Spinal cord (tissue), 10 donors: Measurements from ENCODE around the gene DBN1. TPM values are rescaled to one million over a fixed set of nuclear protein-coding genes. Genes with fewer than 3 reads are reported as not detected.
"Not testable (repeated sequence)": the region's sequence is repeated elsewhere in the genome, so short reads cannot be mapped to it uniquely, and the experiment has no call there.

Experiments used
- DNase-seq, 6 donors: peaks; one replicate each; pipeline versions ENCODE4 v3.0.0 to v3.0.0-alpha.2; 2013 to 2015; ENCODE audit warnings: low spot score in 6 of 6, low read depth in 4 of 6
- H3K27ac ChIP-seq: one replicate; pipeline ENCODE4 v1.5.1; 2013; ENCODE audit warnings: low read depth, low read length, control low read depth
- H3K27me3 ChIP-seq: one replicate; pipeline ENCODE4 v1.6.1; 2013; ENCODE audit warnings: low read length; ENCODE audit not compliant: control insufficient read depth, insufficient read depth
- H3K36me3 ChIP-seq: one replicate; pipeline ENCODE4 v1.6.1; 2013; ENCODE audit warnings: low read length; ENCODE audit not compliant: control insufficient read depth, insufficient read depth
- H3K4me1 ChIP-seq: one replicate; pipeline ENCODE4 v1.6.1; 2013; ENCODE audit warnings: low read length; ENCODE audit not compliant: control insufficient read depth, insufficient read depth
- H3K4me3 ChIP-seq: one replicate; pipeline ENCODE4 v1.5.1; 2013; ENCODE audit warnings: low read depth, low read length, control low read depth
- H3K9me3 ChIP-seq: one replicate; pipeline ENCODE4 v1.6.1; 2013; ENCODE audit warnings: low read length; ENCODE audit not compliant: control insufficient read depth, insufficient read depth
- WGBS: methylation state at CpG from one replicate; pipeline ENCODE4 v1.1.5; 2013; ENCODE audit warnings: missing lambda C conversion rate; ENCODE audit not compliant: insufficient coverage; 5-methylcytosine and 5-hydroxymethylcytosine counted together
- polyA plus RNA-seq, 2 donors: library from polyadenylated mRNA; unstranded; fragments of 120-200 nt; gene quantifications; one replicate each; pipeline ENCODE4 v1.2.1, GENCODE V29; 2013; ENCODE audit not compliant: insufficient read length in 2 of 2
- total RNA-seq, 2 donors: library from RNA; depleted of rRNA in 1 of 2; stranded (reverse); fragments of 120-200 nt in 1 of 2; fragments of >200 nt in 1 of 2; gene quantifications; one replicate each; pipeline versions ENCODE4 v1.2.3 to v1.2.4, GENCODE V29; 2013 to 2014
- donor health status: healthy.

Gene DBN1
- total and polyA plus RNA-seq, 4 donors, result 49.6 to 273 (median 173) TPM

- H3K27me3 ChIP-seq, result no peaks in the 10 kb centered on the region
- peaks cover 78% of the 10 kb centered on the region for H3K36me3 ChIP-seq
- no peak overlapping the region for H3K27ac ChIP-seq
- no peak overlapping the region for H3K4me3 ChIP-seq
- no peaks in the 10 kb centered on the region for H3K9me3 ChIP-seq
- peaks cover 58% of the 10 kb centered on the region for H3K4me1 ChIP-seq
- WGBS, result 93% methylated on average over 51 of the region's 54 CpGs
- no peak for DNase-seq
Measured at GRCh38 chr5:177491983-177492746, 18.7 kb upstream of the DBN1 start.

DNA sequence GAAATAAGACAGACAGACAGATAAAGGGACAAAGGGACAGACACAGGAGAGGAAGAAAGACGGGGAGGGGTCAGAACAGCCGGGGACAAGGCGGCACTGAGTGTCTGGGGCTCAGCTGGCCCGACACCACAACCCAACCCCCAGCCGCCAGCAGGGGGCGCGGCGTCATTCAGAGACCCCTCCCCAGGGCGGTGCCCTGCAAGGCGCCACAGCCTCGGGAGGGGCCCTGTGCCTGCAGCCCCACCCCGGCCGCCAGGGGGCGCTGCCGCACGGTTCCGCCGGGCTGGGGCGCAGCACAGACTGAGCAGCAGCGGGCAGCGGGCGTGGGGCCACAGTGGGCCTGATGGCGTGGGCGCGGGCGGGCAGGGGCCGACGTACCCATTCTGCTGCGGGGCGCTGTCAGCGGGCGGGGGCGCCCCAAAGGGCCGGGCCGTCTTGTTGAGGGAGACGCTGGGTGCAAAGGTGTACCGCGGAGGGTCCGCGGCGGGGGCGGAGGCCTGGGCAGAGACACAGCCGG lies 18.1 kb upstream of the DBN1 start:
- no peak overlapping the region for H3K4me3 ChIP-seq
- peaks cover 51% of the 10 kb centered on the region for H3K4me1 ChIP-seq
- H3K27ac ChIP-seq, result no peak overlapping the region
- no peaks in the 10 kb centered on the region for H3K9me3 ChIP-seq
- H3K36me3 ChIP-seq, result peaks cover 79% of the 10 kb centered on the region
- DNase-seq, result peak in 1 of 6 donors; percentile 39
- H3K27me3 ChIP-seq, result no peaks in the 10 kb centered on the region
- 46% methylated on average over 27 of the region's 43 CpGs for WGBS

DNA sequence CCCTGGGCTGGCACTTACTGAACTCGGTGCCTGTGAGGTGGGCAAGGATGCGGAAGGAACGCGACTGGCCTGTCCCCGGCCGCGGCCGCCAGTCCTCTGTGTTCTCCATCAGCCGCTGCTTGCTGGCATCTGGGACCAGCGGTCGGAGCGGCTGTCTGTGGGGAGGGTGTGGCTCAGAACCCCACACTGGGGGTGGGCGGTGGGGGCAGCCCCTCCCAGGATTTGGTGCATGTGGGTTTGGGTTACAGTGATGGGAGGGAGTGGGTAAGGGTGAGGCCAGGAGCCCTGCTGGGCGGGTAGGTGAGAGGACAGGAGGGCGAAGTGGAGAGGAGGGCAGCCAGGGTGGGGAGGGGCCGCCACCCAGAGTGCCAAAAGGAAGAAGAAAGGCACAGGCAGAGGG lies 17.6 kb upstream of the DBN1 start:
- 85% methylated on average over 15 of the region's 16 CpGs for WGBS
- Histone ChIP-seq H3K27me3 (no peaks in the 10 kb centered on the region), H3K36me3 (peaks cover 75% of the 10 kb centered on the region), H3K4me1 (peaks cover 46% of the 10 kb centered on the region), H3K27ac (no peak overlapping the region), H3K4me3 (no peak overlapping the region), H3K9me3 (no peaks in the 10 kb centered on the region)
- no peak for DNase-seq

- peaks cover 40% of the 10 kb centered on the region for H3K4me1 ChIP-seq
- H3K9me3 ChIP-seq, result no peaks in the 10 kb centered on the region
- H3K27me3 ChIP-seq, result no peaks in the 10 kb centered on the region
- H3K27ac ChIP-seq, result no peak overlapping the region
- no peak for DNase-seq
- peaks cover 76% of the 10 kb centered on the region for H3K36me3 ChIP-seq
- WGBS, result 93% methylated on average over 15 of the region's 15 CpGs
- H3K4me3 ChIP-seq, result no peak overlapping the region
Measured at GRCh38 chr5:177490311-177490991, 17.0 kb upstream of the DBN1 start.

GRCh38 chr5:177489119-177489716 lies 15.8 kb upstream of the DBN1 start:
- peaks cover 76% of the 10 kb centered on the region for H3K36me3 ChIP-seq
- WGBS, result 61% methylated on average over 21 of the region's 26 CpGs
- no peaks in the 10 kb centered on the region for H3K27me3 ChIP-seq
- no peak overlapping the region for H3K27ac ChIP-seq
- H3K4me1 ChIP-seq, result peaks cover 28% of the 10 kb centered on the region
- H3K9me3 ChIP-seq, result no peaks in the 10 kb centered on the region
- DNase-seq, result no peak
- H3K4me3 ChIP-seq, result no peak overlapping the region

DNA sequence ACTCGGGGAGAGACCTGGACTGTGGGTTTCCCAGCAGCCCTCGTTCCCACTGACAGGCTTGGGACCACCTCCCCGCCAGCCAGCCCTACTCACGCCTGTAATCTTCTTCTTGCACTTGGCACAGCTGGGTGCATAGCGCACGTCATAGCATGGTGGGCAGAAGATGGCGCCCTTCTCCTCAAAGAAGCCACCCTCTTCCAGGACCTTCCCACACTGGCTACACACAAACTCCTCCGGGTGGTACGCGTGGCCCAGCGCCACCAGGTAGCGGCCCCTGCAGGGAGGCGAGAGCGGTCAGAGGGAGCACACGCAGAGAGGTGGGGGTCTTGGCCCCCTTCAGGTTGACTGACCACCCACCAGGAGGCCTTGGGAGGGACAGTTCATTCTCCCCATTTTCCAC lies 14.5 kb upstream of the DBN1 start:
- no peaks in the 10 kb centered on the region for H3K9me3 ChIP-seq
- 77% methylated on average over 10 of the region's 15 CpGs for WGBS
- no peak overlapping the region for H3K4me3 ChIP-seq
- peaks cover 82% of the 10 kb centered on the region for H3K36me3 ChIP-seq
- H3K27ac ChIP-seq, result no peak overlapping the region
- H3K27me3 ChIP-seq, result no peaks in the 10 kb centered on the region
- no peak for DNase-seq
- peaks cover 17% of the 10 kb centered on the region for H3K4me1 ChIP-seq

DNA sequence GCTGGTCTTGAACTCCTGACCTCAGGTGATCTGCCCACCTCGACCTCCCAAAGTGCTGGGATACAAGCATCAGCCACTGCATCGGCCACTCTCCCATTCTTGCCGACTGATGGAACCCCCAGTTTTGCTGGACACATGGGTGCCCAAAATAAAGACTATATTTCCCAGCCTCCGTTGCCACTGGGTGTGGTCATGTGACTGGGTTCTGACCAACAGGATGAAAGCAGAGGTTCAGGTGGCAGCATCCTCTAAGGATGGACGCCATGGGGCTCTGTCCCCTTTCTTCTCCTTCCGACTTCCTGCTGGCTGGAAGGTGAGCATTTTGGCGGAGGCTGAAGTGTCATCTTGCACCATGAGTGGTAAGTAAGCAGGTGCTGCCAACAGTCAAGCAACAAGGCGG lies 13.7 kb upstream of the DBN1 start:
- H3K9me3 ChIP-seq, result no peaks in the 10 kb centered on the region
- H3K4me1 ChIP-seq, result peaks cover 17% of the 10 kb centered on the region
- DNase-seq, result no peak
- H3K27me3 ChIP-seq, result no peaks in the 10 kb centered on the region
- H3K36me3 ChIP-seq, result peaks cover 82% of the 10 kb centered on the region
- no peak overlapping the region for H3K27ac ChIP-seq
- H3K4me3 ChIP-seq, result no peak overlapping the region
- WGBS, result 97% methylated on average over 6 of the region's 8 CpGs

GRCh38 chr5:177486256-177486655 lies 12.8 kb upstream of the DBN1 start:
- H3K27me3 ChIP-seq, result no peaks in the 10 kb centered on the region
- H3K4me1 ChIP-seq, result peaks cover 15% of the 10 kb centered on the region
- 92% methylated on average over 3 of the region's 3 CpGs for WGBS

DNA sequence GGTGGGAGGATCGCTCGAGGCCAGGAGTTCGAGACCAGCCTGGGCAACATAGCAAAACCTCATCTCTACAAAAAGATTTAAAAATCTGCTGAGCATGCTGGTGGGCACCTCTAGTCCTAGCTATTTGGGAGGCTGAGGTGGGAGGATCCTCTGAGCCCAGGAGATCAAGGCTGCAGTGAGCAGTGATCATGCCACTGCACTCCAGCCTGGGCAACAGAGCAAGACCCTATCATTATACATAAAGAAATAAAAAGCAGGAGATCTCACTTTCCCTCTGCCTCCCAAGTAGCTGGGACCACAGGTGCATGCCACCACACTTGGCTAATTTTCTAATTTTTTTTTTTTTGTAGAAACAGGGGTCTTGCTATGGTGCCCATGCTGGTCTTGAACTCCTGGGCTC lies 12.3 kb upstream of the DBN1 start:
- no CpG with 5 or more reads among the region's 3 CpGs for whole genome bisulfite sequencing
- H3K4me3 ChIP-seq, H3K27ac ChIP-seq, H3K9me3 ChIP-seq, H3K27me3 ChIP-seq, DNase-seq: not testable (repeated sequence)
- H3K36me3 ChIP-seq, result peaks cover 74% of the 10 kb centered on the region
- H3K4me1 ChIP-seq, result peaks cover 10% of the 10 kb centered on the region

More at GRCh38 chr5:177486256-177486655, 12.8 kb upstream of the DBN1 start:
- Histone ChIP-seq H3K4me3 (no peak overlapping the region), H3K9me3 (no peaks in the 10 kb centered on the region), H3K36me3 (peaks cover 79% of the 10 kb centered on the region), H3K27ac (no peak overlapping the region)
- DNase-seq, result no peak
